Muscle of leg (tissue), 11 donors: ENCODE results near the gene EVI5L. TPM values are rescaled to one million over a fixed set of nuclear protein-coding genes. Genes with fewer than 3 reads are reported as not detected.

Experiments used
- DNase-seq: peaks from one replicate; pipeline ENCODE4 v3.0.0; 2013
- H3K27ac ChIP-seq: one replicate; pipeline ENCODE4 v1.5.1; 2013; ENCODE audit warnings: mild to moderate bottlenecking, low read length, control low read depth
- H3K27me3 ChIP-seq: one replicate; pipeline ENCODE4 v1.6.1; 2013; ENCODE audit warnings: low read length; ENCODE audit not compliant: control insufficient read depth, insufficient read depth
- H3K36me3 ChIP-seq: one replicate; pipeline ENCODE4 v1.6.1; 2013; ENCODE audit warnings: low read length; ENCODE audit not compliant: control insufficient read depth, insufficient read depth
- H3K4me1 ChIP-seq: one replicate; pipeline ENCODE4 v1.6.1; 2013; ENCODE audit warnings: low read length; ENCODE audit not compliant: control insufficient read depth, insufficient read depth
- H3K4me3 ChIP-seq: one replicate; pipeline ENCODE4 v1.5.1; 2013; ENCODE audit warnings: low read length, control low read depth
- H3K9me3 ChIP-seq: replicated peaks from 2 replicates; pipeline ENCODE4 v1.6.1; 2013; ENCODE audit warnings: low read depth, low read length; ENCODE audit not compliant: control insufficient read depth
- WGBS: methylation state at CpG from one replicate; pipeline ENCODE4 v1.1.5; 2013; ENCODE audit warnings: missing lambda C conversion rate; ENCODE audit not compliant: insufficient coverage; 5-methylcytosine and 5-hydroxymethylcytosine counted together
- polyA plus RNA-seq, 8 donors: library from polyadenylated mRNA; unstranded; fragments of 120-200 nt; gene quantifications; one replicate each; pipeline versions ENCODE4 v1.2.1 to v1.2.3, GENCODE V29; 2013; ENCODE audit warnings: inconsistent platforms in 1 of 8, low replicate concordance in 1 of 8; ENCODE audit not compliant: insufficient read length in 8 of 8, insufficient read depth in 1 of 8
- total RNA-seq: library from RNA; stranded (reverse); fragments of 120-200 nt; gene quantifications from one replicate; pipeline ENCODE4 v1.2.4, GENCODE V29; 2013

EVI5L gene
- total and polyA plus RNA-seq, 9 donors = 8.7 to 20.0 (median 15.3) TPM

- Histone ChIP-seq H3K27ac (peak overlapping the region; percentile 89), H3K4me1 (peaks cover 40% of the 10 kb centered on the region), H3K36me3 (peaks cover 21% of the 10 kb centered on the region), H3K9me3 (no peaks in the 10 kb centered on the region), H3K4me3 (peak overlapping the region; percentile 84), H3K27me3 (no peaks in the 10 kb centered on the region)
- 14% methylated on average over 44 of the region's 68 CpGs for WGBS
- DNase-seq = peak; percentile 68
Measured at GRCh38 chr19:7904074-7905020, 74.3 kb downstream of the EVI5L start.

DNA sequence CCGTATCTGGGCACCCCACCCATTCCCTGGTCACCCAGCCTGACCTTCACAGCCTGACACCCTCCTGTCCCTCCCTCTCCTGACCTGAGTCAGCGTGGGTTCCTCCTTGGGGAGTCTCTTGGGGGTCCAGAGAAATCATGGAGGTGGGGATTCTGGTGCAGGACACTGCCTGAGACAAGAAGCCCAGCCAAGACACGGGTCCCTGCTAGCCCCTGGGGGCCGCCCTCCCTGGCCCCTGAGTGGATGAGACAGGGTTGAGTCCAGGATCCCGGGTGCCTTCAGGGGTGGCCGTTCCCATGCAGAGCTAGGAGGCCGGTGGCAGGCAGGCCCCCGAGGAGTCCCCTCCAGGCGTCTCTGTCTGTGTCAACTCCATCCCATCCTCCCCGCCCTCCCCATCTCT lies 75.2 kb downstream of the EVI5L start:
- no peaks in the 10 kb centered on the region for H3K27me3 ChIP-seq
- peak; percentile 33 for DNase-seq
- H3K36me3 ChIP-seq = peaks cover 26% of the 10 kb centered on the region
- H3K27ac ChIP-seq = no peak overlapping the region
- WGBS = 75% methylated on average over 6 of the region's 10 CpGs
- H3K4me1 ChIP-seq = peaks cover 40% of the 10 kb centered on the region
- H3K9me3 ChIP-seq = no peaks in the 10 kb centered on the region
- H3K4me3 ChIP-seq = no peak overlapping the region

DNA sequence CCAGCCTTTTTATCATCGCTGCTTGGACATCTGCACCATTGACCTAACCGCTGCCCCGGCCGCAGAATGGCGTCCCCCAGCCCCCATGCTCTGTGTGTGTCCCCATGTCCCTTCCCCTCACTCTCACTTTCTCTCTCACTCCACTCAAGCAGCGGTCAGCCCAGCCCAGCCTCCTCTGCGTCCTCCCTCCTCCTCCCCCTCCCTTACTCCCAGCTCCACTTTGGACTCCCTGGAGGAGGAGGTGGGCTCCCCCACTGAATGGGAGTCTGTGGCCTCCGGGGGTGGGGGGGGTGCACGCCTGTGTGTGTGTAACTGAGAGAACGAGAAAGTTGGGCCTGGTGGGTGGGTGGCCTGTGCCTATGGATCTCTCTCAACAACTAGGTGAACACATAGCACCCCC lies 75.8 kb downstream of the EVI5L start:
- no peaks in the 10 kb centered on the region for H3K9me3 ChIP-seq
- H3K36me3 ChIP-seq = peaks cover 32% of the 10 kb centered on the region
- no peaks in the 10 kb centered on the region for H3K27me3 ChIP-seq
- 100% methylated on average over 5 of the region's 10 CpGs for WGBS
- no peak for DNase-seq
- H3K4me3 ChIP-seq = no peak overlapping the region
- H3K4me1 ChIP-seq = peaks cover 34% of the 10 kb centered on the region
- no peak overlapping the region for H3K27ac ChIP-seq

GRCh38 chr19:7907122-7907521 lies 77.1 kb downstream of the EVI5L start:
- Histone ChIP-seq H3K36me3 (peaks cover 45% of the 10 kb centered on the region), H3K4me3 (no peak overlapping the region), H3K27ac (no peak overlapping the region), H3K9me3 (no peaks in the 10 kb centered on the region), H3K4me1 (peaks cover 28% of the 10 kb centered on the region), H3K27me3 (no peaks in the 10 kb centered on the region)
- peak; percentile 7 for DNase-seq
- 88% methylated on average over 19 of the region's 19 CpGs for WGBS

- Histone ChIP-seq H3K36me3 (peaks cover 47% of the 10 kb centered on the region), H3K27ac (no peak overlapping the region), H3K27me3 (peaks cover under 1% of the 10 kb centered on the region), H3K9me3 (no peaks in the 10 kb centered on the region), H3K4me3 (no peak overlapping the region), H3K4me1 (peaks cover 26% of the 10 kb centered on the region)
- 78% methylated on average over 6 of the region's 11 CpGs for WGBS
- DNase-seq = peak; percentile 3
Measured at GRCh38 chr19:7907544-7907943, 77.5 kb downstream of the EVI5L start.

GRCh38 chr19:7908078-7908699 lies 78.2 kb downstream of the EVI5L start:
- H3K27ac ChIP-seq = no peak overlapping the region
- peaks cover 20% of the 10 kb centered on the region for H3K4me1 ChIP-seq
- H3K36me3 ChIP-seq = peaks cover 50% of the 10 kb centered on the region
- H3K27me3 ChIP-seq = peaks cover 3% of the 10 kb centered on the region
- no peaks in the 10 kb centered on the region for H3K9me3 ChIP-seq
- WGBS = 53% methylated on average over 12 of the region's 14 CpGs
- DNase-seq = peak; percentile 10
- H3K4me3 ChIP-seq = no peak overlapping the region

DNA sequence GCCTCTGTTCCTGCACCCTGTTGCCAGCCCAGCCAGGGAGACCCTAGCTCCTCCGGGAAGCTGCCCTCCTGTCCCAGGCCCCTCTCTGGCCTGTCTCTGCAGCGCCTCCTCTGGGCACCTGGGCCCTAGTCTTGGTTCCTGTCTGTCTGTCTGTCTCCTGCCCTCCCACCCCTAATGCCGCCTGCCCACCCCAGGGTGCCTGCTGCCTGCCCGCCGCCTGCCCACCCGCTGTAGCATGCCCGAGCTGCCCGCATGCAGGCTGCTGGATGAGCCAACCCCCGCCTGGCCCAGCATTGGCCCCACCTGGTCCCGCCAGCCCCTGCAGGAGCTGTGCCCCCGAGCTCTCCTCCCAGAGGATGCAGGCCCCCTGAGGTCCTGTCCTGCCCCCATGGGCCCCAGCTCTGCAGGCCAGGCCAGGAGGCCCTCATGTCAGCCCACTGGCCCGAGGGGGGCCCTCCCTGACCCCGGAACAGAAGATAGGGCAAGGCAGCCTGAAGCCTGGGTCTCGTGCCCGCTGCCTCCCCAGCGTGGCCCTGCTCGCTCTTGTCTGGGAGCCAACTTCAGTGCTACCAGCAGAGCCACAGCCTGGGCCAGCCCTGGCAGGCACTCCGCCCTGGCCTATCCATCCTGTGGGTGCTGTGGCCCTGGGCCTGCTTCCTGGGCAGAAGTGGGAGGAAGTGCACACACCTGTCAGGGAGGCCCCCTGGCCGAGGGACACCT lies 78.9 kb downstream of the EVI5L start:
- peaks cover 5% of the 10 kb centered on the region for H3K27me3 ChIP-seq
- H3K27ac ChIP-seq = no peak overlapping the region
- H3K4me1 ChIP-seq = peaks cover 20% of the 10 kb centered on the region
- H3K4me3 ChIP-seq = no peak overlapping the region
- H3K36me3 ChIP-seq = peaks cover 54% of the 10 kb centered on the region
- H3K9me3 ChIP-seq = no peaks in the 10 kb centered on the region
- peak; percentile 6 for DNase-seq
- 79% methylated on average over 11 of the region's 19 CpGs for WGBS

DNA sequence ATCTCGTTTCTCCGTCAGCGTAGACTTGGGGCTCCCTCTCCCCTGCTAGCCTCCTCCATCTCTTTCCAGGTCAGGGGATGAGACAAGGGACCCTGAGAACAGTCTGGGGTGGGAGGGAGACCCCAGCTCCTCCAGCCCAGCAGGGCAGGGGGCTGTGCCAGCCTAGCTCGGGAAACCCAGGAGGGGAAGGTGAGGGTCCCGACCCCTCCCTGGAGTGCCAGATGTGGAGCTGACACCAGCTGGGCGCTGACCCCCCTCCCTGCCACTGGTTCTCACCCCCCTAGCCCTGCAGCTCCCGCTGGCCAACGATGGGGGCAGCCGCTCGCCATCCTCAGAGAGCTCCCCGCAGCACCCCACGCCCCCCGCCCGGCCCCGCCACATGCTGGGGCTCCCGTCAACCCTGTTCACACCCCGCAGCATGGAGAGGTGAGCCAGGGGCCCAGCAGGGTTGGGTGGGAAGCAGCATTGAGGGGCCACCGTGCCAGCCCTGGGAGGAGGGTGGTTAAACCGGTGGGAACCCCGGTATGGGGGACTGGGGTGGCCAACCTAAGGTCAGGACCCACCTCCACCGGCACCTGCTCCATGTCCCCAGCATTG lies 79.6 kb downstream of the EVI5L start:
- 91% methylated on average over 8 of the region's 21 CpGs for WGBS
- Histone ChIP-seq H3K27me3 (peaks cover 11% of the 10 kb centered on the region), H3K4me1 (peaks cover 17% of the 10 kb centered on the region), H3K9me3 (no peaks in the 10 kb centered on the region), H3K36me3 (peaks cover 54% of the 10 kb centered on the region), H3K4me3 (no peak overlapping the region), H3K27ac (no peak overlapping the region)
- peak; percentile 7 for DNase-seq

GRCh38 chr19:7910321-7911161 lies 80.5 kb downstream of the EVI5L start:
- DNase-seq = no peak
- WGBS = 90% methylated on average over 41 of the region's 54 CpGs
- H3K9me3 ChIP-seq = no peaks in the 10 kb centered on the region
- H3K4me1 ChIP-seq = peaks cover 7% of the 10 kb centered on the region
- H3K36me3 ChIP-seq = peaks cover 50% of the 10 kb centered on the region
- no peak overlapping the region for H3K4me3 ChIP-seq
- H3K27ac ChIP-seq = no peak overlapping the region
- H3K27me3 ChIP-seq = peaks cover 21% of the 10 kb centered on the region
